ENCODE measurements around the gene ASTN1.

Gene ASTN1

DNA sequence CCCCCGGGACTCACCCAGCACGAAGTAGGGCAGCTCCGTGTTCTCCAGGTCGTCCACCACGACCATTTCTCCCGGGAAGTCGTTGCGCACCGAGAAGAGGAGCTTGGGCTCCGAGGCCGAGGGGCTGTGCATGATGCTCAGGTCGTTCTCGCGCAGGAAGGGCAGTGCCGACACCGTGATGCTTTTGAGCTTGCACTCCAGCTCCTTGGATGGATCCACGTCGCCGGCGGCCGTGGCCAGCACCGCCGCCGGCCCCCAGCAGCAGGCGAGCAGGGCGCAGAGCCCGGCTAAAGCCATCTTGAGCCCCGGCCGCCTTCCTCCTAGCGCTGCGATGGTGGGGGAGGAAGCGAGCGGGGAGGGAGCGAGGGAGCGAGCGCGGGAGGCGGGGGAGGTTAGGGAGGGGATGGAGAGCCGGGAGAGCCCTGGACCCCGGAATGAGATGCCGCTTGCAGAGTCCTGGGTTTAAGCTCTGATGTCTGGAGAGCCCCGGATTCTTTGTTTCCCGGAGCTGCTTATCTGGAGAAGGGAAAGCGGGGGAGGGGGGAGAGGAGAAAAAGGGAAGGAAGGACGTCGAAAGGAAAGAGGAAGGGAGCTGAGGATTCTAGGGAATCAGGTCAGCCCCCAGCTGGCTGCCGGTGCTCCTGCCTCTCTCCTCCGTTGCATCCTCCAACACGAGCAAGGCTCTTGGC lies at the start of gene ASTN1:
Gene ASTN1 (minus strand): TSS at position 333 of the 689 bp plus-strand sequence. CDS start 36 bp downstream, at position 297.
- DNase-seq: no peak

- no peak for DNase-seq
Measured at GRCh38 chr1:177211231-177211630, 46.7 kb upstream of the ASTN1 start.

DNA sequence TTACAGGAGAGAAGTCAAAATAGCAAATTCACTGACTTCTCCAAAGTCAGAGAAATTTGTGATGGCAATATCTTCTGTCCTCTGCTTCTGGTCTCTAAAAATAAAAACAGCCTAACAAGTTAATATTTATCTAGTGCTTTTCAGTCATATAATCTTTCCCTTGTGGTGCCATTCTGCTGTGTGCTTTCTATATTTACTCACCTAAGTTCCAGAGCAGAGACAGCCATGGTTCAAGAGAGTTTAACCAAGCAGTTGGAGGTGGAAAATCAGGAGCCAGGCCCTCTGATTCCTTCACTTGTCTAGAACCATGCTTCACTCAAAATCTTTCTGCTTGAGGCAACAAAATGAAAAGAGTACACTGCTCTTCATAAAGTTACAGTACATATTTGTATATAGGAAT lies 45.6 kb upstream of the ASTN1 start:
- DNase-seq: no peak

- DNase-seq: peak; percentile 94
Measured at GRCh38 chr1:177209357-177209756, 44.8 kb upstream of the ASTN1 start.

GRCh38 chr1:177208920-177209319 lies 44.4 kb upstream of the ASTN1 start:
- DNase-seq: no peak

- DNase-seq: no peak
Measured at GRCh38 chr1:177206831-177207355, 42.4 kb upstream of the ASTN1 start.

DNA sequence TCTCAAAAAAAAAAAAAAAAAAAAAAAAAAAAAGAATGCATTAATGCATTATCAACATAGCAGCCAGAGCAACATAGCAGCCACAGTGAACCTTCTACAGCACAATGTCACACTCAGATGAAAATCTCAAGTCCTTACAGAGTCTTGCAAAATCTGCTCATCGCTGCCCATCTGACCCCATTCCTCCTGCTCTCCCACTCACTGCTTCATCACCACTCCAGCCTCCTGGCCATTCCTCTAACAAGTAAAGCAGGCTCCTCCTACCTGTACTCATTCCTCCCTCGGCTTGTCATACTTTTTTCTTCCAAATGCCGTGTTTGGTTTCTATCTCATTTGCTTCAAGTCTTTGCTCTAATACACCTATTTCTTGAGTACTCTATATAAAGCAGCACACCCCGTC lies 35.8 kb upstream of the ASTN1 start:
- DNase-seq: no peak

- no peak for DNase-seq
Measured at GRCh38 chr1:177198243-177198642, 33.7 kb upstream of the ASTN1 start.

- no peak for DNase-seq
Measured at GRCh38 chr1:177190308-177190970, 25.9 kb upstream of the ASTN1 start.

GRCh38 chr1:177186639-177187038 lies 22.1 kb upstream of the ASTN1 start:
- no peak for DNase-seq

DNA sequence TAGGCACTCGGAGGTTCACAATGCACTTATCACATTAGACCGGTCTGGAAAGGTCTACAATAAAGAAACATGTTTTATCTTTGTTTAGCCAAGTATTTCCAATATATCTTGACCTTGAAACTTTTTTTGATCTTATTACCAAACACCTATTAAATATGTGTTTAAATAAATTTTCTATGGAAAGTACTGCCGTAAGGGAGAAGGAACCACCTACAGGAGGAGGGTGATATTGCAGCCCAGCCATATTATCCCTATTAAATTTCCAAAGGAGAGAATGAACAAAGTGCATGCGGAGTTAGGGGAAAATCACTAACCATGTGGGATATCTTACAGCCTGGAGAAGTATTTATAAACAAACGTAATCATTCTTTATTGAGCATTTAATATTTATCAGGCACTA lies 20.7 kb upstream of the ASTN1 start:
- no peak for DNase-seq

DNA sequence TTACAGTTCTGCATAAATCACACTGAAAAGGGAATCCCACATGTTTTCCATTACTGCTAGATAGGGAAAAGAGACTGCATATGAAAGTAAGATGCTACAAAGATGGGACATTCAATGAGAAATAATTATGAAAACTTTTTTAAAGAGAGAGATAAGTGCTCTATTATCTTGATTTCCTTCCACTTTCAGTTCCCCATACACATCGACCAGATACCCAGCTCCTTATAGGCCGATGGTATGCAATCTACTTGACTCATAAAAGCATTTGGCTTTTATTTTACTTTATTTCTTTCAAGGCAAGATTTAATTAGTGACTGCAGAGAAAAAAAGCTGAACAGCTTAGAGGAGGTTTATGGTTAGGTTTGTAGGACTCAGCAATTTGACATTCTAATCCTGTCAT lies 19.3 kb upstream of the ASTN1 start:
- DNase-seq: no peak

- DNase-seq: peak; percentile 10
Measured at GRCh38 chr1:177181631-177182291, 17.2 kb upstream of the ASTN1 start.

DNA sequence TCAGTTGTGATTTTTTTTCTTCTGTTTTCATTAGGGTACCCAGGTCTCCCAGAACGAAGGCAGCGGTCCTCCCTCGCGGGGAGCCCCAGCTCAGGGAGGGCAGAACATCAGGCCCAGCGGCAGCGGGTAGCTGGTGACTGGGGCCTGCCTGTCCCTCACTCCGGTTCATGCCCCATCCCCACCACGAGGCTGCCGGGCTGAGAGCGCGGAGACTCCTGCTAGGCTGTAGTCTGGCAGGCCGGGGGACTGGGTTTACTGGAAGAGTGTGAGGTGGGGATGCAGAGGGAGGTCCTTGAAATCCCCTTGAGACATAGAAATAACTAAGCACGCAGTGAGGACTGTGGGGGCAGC lies 16.7 kb upstream of the ASTN1 start:
- DNase-seq: no peak

DNA sequence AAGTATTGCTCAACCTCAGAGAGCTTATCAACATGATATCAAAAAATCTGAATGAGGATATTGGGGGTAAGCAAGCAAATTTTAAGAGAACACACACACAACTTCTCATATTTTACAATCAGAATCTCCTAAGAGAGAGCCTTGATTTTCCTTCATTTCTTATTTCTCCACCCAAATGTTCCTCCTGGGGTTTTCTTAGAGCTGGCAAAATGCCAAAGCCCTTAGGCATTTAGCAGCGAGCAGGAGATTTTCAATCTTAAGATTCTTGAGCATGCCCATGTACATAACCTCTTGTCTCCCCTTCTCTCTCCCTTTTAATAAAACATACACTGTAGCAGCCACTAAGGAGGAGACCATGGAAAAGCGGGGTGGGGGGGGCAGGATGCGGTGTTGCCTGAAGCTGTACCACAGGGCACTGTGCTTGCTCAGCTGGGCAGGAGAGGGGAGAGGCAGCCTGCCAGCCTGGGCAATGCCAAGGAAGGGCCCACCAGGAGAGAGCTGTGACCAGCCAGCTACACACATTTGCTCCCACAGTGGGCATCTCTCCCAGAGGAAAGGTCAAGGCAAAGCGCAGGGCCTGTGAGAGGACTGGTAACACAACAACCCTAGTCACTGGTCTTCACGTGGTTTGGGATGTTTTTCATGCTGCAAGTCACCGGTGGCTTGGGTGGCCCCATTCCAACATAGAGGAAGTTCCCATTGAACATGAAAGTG lies 10.6 kb upstream of the ASTN1 start:
- no peak for DNase-seq

DNA sequence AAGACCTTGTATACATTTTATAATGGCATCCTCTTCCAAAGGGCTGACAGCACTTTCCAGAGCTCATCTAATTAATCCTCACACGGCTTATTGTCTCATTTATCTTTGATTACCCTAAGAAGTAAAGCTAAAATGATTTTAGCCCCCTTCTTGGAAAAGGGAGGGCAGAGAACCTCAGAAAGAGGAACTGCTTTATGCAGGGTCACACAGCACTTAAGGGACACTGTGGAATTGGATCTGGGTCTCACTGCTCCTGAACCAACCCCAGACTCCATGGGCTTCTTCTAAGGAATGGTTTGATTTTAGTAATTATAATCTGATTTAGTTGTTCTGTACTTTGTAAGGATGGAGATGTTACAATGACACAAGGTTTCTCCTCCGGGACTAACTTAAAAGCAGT lies 9.5 kb upstream of the ASTN1 start:
- no peak for DNase-seq

GRCh38 chr1:177172866-177173265 lies 8.4 kb upstream of the ASTN1 start:
- DNase-seq: no peak

DNA sequence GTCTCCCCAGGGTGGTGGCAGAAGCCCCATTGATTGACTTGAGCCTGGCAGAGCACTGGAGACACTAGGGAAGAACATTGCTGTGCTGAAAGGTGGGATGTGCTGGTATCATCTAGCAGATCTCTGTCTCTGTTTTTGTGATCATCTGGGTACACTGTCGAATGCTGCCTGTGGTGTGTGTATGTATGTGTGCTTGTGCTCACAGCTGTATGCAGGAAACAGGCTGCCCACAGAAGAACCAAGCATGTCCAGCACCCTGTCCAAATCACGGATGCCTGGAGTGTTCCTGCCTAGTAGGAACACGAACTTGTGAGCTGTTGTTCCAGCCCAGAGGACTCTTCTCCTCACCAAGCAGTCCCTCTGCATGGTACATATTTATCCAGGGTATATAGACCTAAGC lies 7.8 kb upstream of the ASTN1 start:
- no peak for DNase-seq

DNA sequence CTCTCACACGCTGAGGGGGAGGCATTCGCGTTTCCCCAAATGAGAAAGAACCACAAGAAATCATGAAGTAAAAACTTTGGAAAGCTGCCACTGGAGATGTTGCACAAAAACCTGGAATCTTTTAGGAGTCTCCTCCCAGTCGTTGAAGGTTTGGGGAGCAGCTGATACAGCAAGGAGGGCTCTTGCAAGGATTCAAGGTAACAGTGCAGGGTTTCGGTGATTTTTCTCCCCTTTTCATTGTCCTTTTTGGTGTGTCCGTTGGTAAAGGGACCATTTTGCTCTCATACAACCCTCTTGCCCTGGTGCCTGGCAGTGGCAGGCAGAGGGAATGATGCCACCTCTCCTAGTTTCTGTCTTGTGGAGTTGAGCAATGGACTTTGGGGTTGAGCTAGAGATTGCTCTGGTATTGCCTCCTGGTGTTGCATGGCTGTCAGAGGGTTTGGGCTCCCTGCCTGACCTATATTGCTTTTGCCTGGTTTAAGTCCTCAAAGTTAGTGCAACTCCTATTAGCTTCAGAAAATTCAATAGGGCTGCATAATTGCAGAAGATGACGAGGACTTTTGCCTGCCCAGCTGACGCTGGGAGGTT lies 7.1 kb upstream of the ASTN1 start:
- DNase-seq: no peak

DNA sequence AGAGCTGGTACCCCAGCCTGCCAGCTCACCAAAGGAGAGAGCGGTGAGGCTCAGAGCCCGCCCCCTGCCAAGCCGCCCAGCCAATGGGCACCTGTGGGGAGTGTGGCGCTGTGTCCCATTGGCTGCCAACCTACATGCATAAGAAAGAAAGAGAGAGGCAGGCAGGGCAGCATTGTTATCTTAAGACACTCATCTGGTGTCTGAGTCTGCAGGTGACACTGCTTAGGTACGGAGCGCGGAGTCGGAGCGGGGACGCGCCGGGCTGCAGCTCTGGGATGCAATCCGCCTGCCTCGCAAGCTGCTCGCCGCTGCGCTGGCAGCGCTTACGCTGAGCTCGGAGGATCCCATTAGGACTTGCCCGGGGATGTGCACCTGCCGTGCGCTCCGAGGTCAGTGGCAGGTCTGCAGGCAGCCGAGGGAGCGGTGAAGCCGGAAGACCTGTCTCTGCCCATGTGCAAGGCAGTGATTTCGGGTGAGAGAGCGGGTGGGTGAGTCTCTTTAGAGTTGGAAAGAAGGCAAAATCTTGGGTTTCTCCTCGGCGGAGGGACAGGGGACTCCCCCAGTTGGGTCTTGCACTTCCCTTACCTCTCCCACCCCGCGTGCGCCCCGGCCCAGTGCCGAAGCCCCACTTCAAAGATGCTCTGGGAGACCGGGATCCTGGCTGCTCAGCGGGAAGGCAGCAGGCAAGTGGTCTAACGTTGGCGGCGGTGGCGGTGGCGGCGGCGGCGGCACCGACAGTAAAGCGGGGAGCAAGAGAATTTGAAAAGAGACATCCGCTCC lies 6.4 kb upstream of the ASTN1 start, which contains the start of gene BRINP2:
Gene BRINP2 (plus strand): TSS at position 203 of the 780 bp plus-strand sequence. CDS start 58,919 bp downstream, outside the sequence.
- no peak for DNase-seq

GRCh38 chr1:177165069-177165439 lies 542 bp upstream of the ASTN1 start:
- DNase-seq: no peak

GRCh38 chr1:177163844-177164379 lies 600 bp downstream of the ASTN1 start:
- DNase-seq: no peak
